SK-N-SH treated with all-trans-retinoic acid at 6 μM for 48 hours (cell line): ENCODE data around the gene PRR5.

Experiments
- ATAC-seq: fragments of 200-7000 bp; cut with Tn5 transposase; 3 replicates; pipeline ENCODE4 v1.9.1; 2020; ENCODE audit warnings: mild to moderate bottlenecking, moderate library complexity
- ARNTL ChIP-seq: fragments of 450-650 bp; formaldehyde crosslinking; IDR thresholded peaks from 2 replicates; pipeline ENCODE4 v1.5.0; 2020; ENCODE audit warnings: low read depth, mild to moderate bottlenecking, moderate library complexity, borderline replicate concordance
- BACH2 ChIP-seq: fragments of 250-450 bp; sonication (Bioruptor Pico); IDR thresholded peaks from 2 replicates; pipeline ENCODE4 v1.9.0; 2021; ENCODE audit warnings: mild to moderate bottlenecking, borderline replicate concordance
- CREB5 ChIP-seq: fragments of 250-450 bp; sonication (Bioruptor Pico); IDR thresholded peaks from 2 replicates; pipeline ENCODE4 v1.5.1; 2020; ENCODE audit warnings: low read depth, mild to moderate bottlenecking, moderate library complexity
- CSDC2 ChIP-seq: fragments of 250-450 bp; sonication (Bioruptor Pico); IDR thresholded peaks from 2 replicates; pipeline ENCODE4 v1.5.0; 2020; ENCODE audit warnings: mild to moderate bottlenecking, moderate library complexity
- CSRNP3 ChIP-seq: fragments of 250-450 bp; sonication (Bioruptor Pico); IDR thresholded peaks from 2 replicates; pipeline ENCODE4 v1.5.1; 2021; ENCODE audit warnings: mild to moderate bottlenecking, moderate library complexity
- ESRRG ChIP-seq: fragments of 250-450 bp; sonication (Bioruptor Pico); IDR thresholded peaks from 2 replicates; pipeline ENCODE4 v1.6.1; 2021; ENCODE audit warnings: mild to moderate bottlenecking
- GLIS3 ChIP-seq: fragments of 250-450 bp; sonication (Bioruptor Pico); IDR thresholded peaks from 2 replicates; pipeline ENCODE4 v1.5.0; 2020; ENCODE audit warnings: mild to moderate bottlenecking, moderate library complexity
- ISL1 ChIP-seq: fragments of 250-450 bp; sonication (Bioruptor Pico); IDR thresholded peaks from 2 replicates; pipeline ENCODE4 v2.1.2; 2022; ENCODE audit warnings: mild to moderate bottlenecking, moderate library complexity
- PATZ1 ChIP-seq: fragments of 250-450 bp; sonication (Bioruptor Pico); IDR thresholded peaks from 2 replicates; pipeline ENCODE4 v1.8.0; 2020; ENCODE audit warnings: mild to moderate bottlenecking, moderate library complexity, borderline replicate concordance
- POU6F1 ChIP-seq: fragments of 250-450 bp; sonication (Bioruptor Pico); IDR thresholded peaks from 2 replicates; pipeline ENCODE4 v1.8.0; 2021; ENCODE audit warnings: low read depth, mild to moderate bottlenecking, moderate library complexity, borderline replicate concordance
- PPARA ChIP-seq: fragments of 250-450 bp; sonication (Bioruptor Pico); IDR thresholded peaks from 2 replicates; pipeline ENCODE4 v1.5.0; 2020; ENCODE audit warnings: mild to moderate bottlenecking, borderline replicate concordance
- RARB ChIP-seq: fragments of 250-450 bp; sonication (Bioruptor Pico); IDR thresholded peaks from 2 replicates; pipeline ENCODE4 v1.8.0; 2021; ENCODE audit warnings: mild to moderate bottlenecking, moderate library complexity
- SNAI2 ChIP-seq: fragments of 250-450 bp; sonication (Bioruptor Pico); IDR thresholded peaks from 2 replicates; pipeline ENCODE4 v1.5.0; 2020; ENCODE audit warnings: mild to moderate bottlenecking, moderate library complexity
- TCF4 ChIP-seq: fragments of 250-450 bp; sonication (Bioruptor Pico); IDR thresholded peaks from 2 replicates; pipeline ENCODE4 v1.8.0; 2021; ENCODE audit warnings: mild to moderate bottlenecking, moderate library complexity, borderline replicate concordance
- TOX ChIP-seq: fragments of 250-450 bp; sonication (Bioruptor Pico); IDR thresholded peaks from 2 replicates; pipeline ENCODE4 v1.8.0; 2021; ENCODE audit warnings: mild to moderate bottlenecking, moderate library complexity, borderline replicate concordance
- ZC3H10 ChIP-seq: fragments of 250-450 bp; sonication (Bioruptor Pico); IDR thresholded peaks from 2 replicates; pipeline ENCODE4 v1.5.1; 2021; ENCODE audit warnings: mild to moderate bottlenecking, moderate library complexity
- ZFP3 ChIP-seq: fragments of 250-450 bp; sonication (Bioruptor Pico); IDR thresholded peaks from 2 replicates; pipeline ENCODE4 v1.5.0; 2020; ENCODE audit warnings: mild to moderate bottlenecking, moderate library complexity
- ZFP30 ChIP-seq: fragments of 450-650 bp; formaldehyde crosslinking; IDR thresholded peaks from 2 replicates; pipeline ENCODE4 v1.5.0; 2022; ENCODE audit warnings: mild to moderate bottlenecking, moderate library complexity
- ZNF565 ChIP-seq: fragments of 450-650 bp; formaldehyde crosslinking; conservative IDR thresholded peaks from 2 replicates; pipeline ENCODE4 v1.5.0; 2020; ENCODE audit warnings: low read depth, mild to moderate bottlenecking, moderate library complexity
- ZNF70 ChIP-seq: fragments of 450-650 bp; formaldehyde crosslinking; IDR thresholded peaks from 2 replicates; pipeline ENCODE4 v1.5.0; 2020; ENCODE audit warnings: mild to moderate bottlenecking, moderate library complexity
- ZNF8 ChIP-seq: fragments of 450-650 bp; formaldehyde crosslinking; IDR thresholded peaks from 2 replicates; pipeline ENCODE4 v1.5.0; 2020; ENCODE audit warnings: mild to moderate bottlenecking, moderate library complexity
- TF ChIP-seq, protein P1 (sequence below): fragments of 250-450 bp; sonication (Bioruptor Pico); IDR thresholded peaks from 2 replicates; pipeline ENCODE4 v1.5.0; 2020; ENCODE audit warnings: mild to moderate bottlenecking, moderate library complexity

PRR5 gene

DNA sequence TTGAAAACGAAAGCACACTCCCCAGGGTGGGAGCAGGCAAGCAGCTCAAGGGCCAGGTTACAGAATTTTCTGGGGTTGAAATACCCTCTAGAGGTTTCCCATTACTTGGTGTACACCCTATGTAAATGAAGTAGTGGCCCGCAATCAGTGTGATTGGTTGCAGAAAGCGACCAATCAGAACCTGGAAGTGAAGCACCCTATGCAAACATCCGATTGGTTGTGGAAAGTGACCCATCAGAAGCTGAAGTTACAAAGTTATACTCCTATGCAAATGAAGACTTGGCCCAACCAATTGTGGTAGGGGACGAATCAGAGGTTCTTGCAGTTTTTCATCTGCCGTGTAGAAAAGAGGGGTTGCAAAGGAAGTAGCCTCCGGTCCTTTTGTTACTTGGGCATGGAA lies 19.2 kb downstream of the PRR5 start (continued):
- TF ChIP-seq POU6F1 (CRISPR knock-in tag) (no peak), ESRRG (CRISPR knock-in tag) (no peak), SNAI2 (no peak), ZNF565 (CRISPR knock-in tag) (no peak)
- TF ChIP-seq, all 23 proteins: peak for 0

DNA sequence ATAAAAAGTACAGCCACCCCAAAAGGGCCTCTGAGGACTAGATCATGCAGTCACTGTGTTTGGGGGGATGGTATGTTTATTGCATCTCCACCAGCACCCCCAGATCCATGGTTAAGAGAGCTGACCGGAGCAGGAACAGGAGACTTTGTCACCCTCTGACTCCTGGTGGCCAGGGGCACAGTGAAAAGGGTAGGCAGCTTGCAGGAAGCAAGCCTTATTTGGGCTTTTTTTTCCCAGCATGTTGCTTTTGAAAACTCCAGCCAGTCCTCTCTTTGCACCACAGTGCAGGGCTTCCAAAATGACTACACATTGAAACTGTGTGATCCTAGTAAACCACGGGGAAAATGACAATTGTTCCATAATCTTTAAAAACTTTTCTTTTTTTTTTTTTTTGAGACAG lies 20.6 kb downstream of the PRR5 start:
- TF ChIP-seq ESRRG (CRISPR knock-in tag) (no peak), ZNF8 (CRISPR knock-in tag) (no peak), PATZ1 (CRISPR knock-in tag) (no peak), ARNTL (CRISPR knock-in tag) (no peak), ZFP3 (CRISPR knock-in tag) (no peak), CREB5 (CRISPR knock-in tag) (no peak), BACH2 (CRISPR knock-in tag) (no peak), CSDC2 (CRISPR knock-in tag) (no peak), RARB (no peak), ISL1 (CRISPR knock-in tag) (no peak), TOX (CRISPR knock-in tag) (no peak), ZFP30 (CRISPR knock-in tag) (no peak)
- TF ChIP-seq, protein P1, sequence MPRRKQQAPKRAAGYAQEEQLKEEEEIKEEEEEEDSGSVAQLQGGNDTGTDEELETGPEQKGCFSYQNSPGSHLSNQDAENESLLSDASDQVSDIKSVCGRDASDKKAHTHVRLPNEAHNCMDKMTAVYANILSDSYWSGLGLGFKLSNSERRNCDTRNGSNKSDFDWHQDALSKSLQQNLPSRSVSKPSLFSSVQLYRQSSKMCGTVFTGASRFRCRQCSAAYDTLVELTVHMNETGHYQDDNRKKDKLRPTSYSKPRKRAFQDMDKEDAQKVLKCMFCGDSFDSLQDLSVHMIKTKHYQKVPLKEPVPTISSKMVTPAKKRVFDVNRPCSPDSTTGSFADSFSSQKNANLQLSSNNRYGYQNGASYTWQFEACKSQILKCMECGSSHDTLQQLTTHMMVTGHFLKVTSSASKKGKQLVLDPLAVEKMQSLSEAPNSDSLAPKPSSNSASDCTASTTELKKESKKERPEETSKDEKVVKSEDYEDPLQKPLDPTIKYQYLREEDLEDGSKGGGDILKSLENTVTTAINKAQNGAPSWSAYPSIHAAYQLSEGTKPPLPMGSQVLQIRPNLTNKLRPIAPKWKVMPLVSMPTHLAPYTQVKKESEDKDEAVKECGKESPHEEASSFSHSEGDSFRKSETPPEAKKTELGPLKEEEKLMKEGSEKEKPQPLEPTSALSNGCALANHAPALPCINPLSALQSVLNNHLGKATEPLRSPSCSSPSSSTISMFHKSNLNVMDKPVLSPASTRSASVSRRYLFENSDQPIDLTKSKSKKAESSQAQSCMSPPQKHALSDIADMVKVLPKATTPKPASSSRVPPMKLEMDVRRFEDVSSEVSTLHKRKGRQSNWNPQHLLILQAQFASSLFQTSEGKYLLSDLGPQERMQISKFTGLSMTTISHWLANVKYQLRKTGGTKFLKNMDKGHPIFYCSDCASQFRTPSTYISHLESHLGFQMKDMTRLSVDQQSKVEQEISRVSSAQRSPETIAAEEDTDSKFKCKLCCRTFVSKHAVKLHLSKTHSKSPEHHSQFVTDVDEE (CRISPR knock-in tag), result no peak
- no peak for ATAC-seq

GRCh38 chr22:44723801-44724200 lies 21.8 kb downstream of the PRR5 start:
- TF ChIP-seq RARB, result no peak
- TF ChIP-seq TOX (CRISPR knock-in tag), result no peak
- TF ChIP-seq PPARA (CRISPR knock-in tag), result no peak
- TF ChIP-seq ZFP3 (CRISPR knock-in tag), result no peak
- TF ChIP-seq ZC3H10, result no peak
- no peak for TF ChIP-seq POU6F1 (CRISPR knock-in tag)
- no peak for TF ChIP-seq TCF4 (CRISPR knock-in tag)
- TF ChIP-seq SNAI2, result no peak
- no peak for TF ChIP-seq CREB5 (CRISPR knock-in tag)
- TF ChIP-seq CSRNP3 (CRISPR knock-in tag), result no peak
- TF ChIP-seq ESRRG (CRISPR knock-in tag), result no peak
- TF ChIP-seq ZNF70 (CRISPR knock-in tag), result no peak
- TF ChIP-seq ZFP30 (CRISPR knock-in tag), result no peak
- TF ChIP-seq PATZ1 (CRISPR knock-in tag), result no peak
- no peak for TF ChIP-seq CSDC2 (CRISPR knock-in tag)
- no peak for TF ChIP-seq BACH2 (CRISPR knock-in tag)
- TF ChIP-seq GLIS3 (CRISPR knock-in tag), result no peak
- ATAC-seq, result peak; percentile 56
